GM12872 (cell line): ENCODE results near the gene CENPO.
A peak's percentile ranks its signal among the peaks of the same experiment; 100 is the strongest.

Experiments
- CTCF ChIP-seq: IDR thresholded peaks from 3 replicates; pipeline ENCODE4 v1.5.1; 2011; ENCODE audit warnings: low read depth, mild to moderate bottlenecking, low read length, moderate library complexity; ENCODE audit not compliant: insufficient read depth

Gene CENPO

GRCh38 chr2:24792874-24793760, at the start of gene CENPO, which contains the start of gene PTRHD1:
Gene CENPO (plus strand): TSS chr2:24793425. CDS start chr2:24793920, 495 bp downstream.
Gene PTRHD1 (minus strand): TSS chr2:24793391. CDS start chr2:24793377, 14 bp downstream.
- TF ChIP-seq CTCF, result peak; percentile 63

- TF ChIP-seq CTCF, result no peak
Observed at GRCh38 chr2:24743924-24744323, 49.3 kb upstream of the CENPO start.

GRCh38 chr2:24744356-24744755, 48.9 kb upstream of the CENPO start:
- TF ChIP-seq CTCF, result no peak

- TF ChIP-seq CTCF, result no peak
Observed at GRCh38 chr2:24745825-24746224, 47.4 kb upstream of the CENPO start.

- no peak for TF ChIP-seq CTCF
Observed at GRCh38 chr2:24747299-24747698, 45.9 kb upstream of the CENPO start.

GRCh38 chr2:24749069-24749691, 44.0 kb upstream of the CENPO start:
- TF ChIP-seq CTCF, result no peak

- TF ChIP-seq CTCF, result no peak
Observed at GRCh38 chr2:24754985-24755705, 38.1 kb upstream of the CENPO start.
